Tibial nerve (tissue), 4 donors: ENCODE measurements around the gene TYMP. TPM values are rescaled to one million over a fixed set of nuclear protein-coding genes. Genes with fewer than 3 reads are reported as not detected.

Experiments
- DNase-seq, 2 donors: peaks; one replicate each; pipeline ENCODE4 v3.0.0-alpha.2; 2019; ENCODE audit warnings: low spot score in 2 of 2
- H3K27ac ChIP-seq, 4 donors: fragments of 200-600 bp; sonication (generic) in 3 of 4; one replicate each; pipeline ENCODE4 v1.5.1; 2017 to 2019; ENCODE audit warnings: mild to moderate bottlenecking in 1 of 4
- H3K27me3 ChIP-seq, 2 donors: fragments of 200-600 bp; sonication (generic) in 1 of 2; one replicate each; pipeline versions ENCODE4 v1.5.1 to v1.6.0; 2017 to 2019
- H3K36me3 ChIP-seq, 3 donors: fragments of 200-600 bp; sonication (generic); one replicate each; pipeline ENCODE4 v1.5.1; 2018 to 2019
- H3K4me1 ChIP-seq, 4 donors: fragments of 200-600 bp; sonication (generic) in 3 of 4; one replicate each; pipeline ENCODE4 v1.5.1; 2017 to 2019
- H3K4me3 ChIP-seq, 4 donors: fragments of 200-600 bp; sonication (generic) in 3 of 4; one replicate each; pipeline ENCODE4 v1.5.1; 2017 to 2019; ENCODE audit warnings: mild to moderate bottlenecking in 1 of 4, moderate library complexity in 1 of 4
- H3K9me3 ChIP-seq, 4 donors: fragments of 200-600 bp; sonication (generic) in 3 of 4; one replicate each; pipeline ENCODE4 v1.5.1; 2017 to 2019
- EP300 ChIP-seq, 2 donors: sonication (generic); formaldehyde crosslinking; IDR thresholded peaks; one replicate each; pipeline ENCODE4 v1.6.1; 2017; ENCODE audit warnings: antibody characterized with exemption in 2 of 2, mild to moderate bottlenecking in 1 of 2
- POLR2A ChIP-seq, 2 donors: fragments of 450-650 bp; IDR thresholded peaks; one replicate each; pipeline ENCODE4 v1.6.1; 2017; ENCODE audit warnings: antibody characterized with exemption in 2 of 2, mild to moderate bottlenecking in 2 of 2, moderate library complexity in 2 of 2
- WGBS, 2 donors: methylation state at CpG; one replicate each; pipeline ENCODE4 v1.1.5; 2018; 5-methylcytosine and 5-hydroxymethylcytosine counted together
- total RNA-seq, 4 donors: library from RNA; depleted of rRNA; stranded (reverse); fragments of >200 nt; gene quantifications; one replicate each; pipeline ENCODE4 v1.1.0, GENCODE V29; 2016
- TF ChIP-seq, protein P1 (sequence below), 5 experiments: fragments of 200-600 bp in 3 of 5; fragments of 450-650 bp in 2 of 5; sonication (generic) in 3 of 5; IDR thresholded peaks; one replicate each; pipeline ENCODE4 v1.5.1; 2016 to 2019; ENCODE audit warnings: antibody characterized with exemption in 5 of 5, mild to moderate bottlenecking in 3 of 5, moderate library complexity in 2 of 5

The TYMP gene
- total RNA-seq, 4 donors from 2014 or later: 33.1 to 239 (median 60.3) TPM

DNA sequence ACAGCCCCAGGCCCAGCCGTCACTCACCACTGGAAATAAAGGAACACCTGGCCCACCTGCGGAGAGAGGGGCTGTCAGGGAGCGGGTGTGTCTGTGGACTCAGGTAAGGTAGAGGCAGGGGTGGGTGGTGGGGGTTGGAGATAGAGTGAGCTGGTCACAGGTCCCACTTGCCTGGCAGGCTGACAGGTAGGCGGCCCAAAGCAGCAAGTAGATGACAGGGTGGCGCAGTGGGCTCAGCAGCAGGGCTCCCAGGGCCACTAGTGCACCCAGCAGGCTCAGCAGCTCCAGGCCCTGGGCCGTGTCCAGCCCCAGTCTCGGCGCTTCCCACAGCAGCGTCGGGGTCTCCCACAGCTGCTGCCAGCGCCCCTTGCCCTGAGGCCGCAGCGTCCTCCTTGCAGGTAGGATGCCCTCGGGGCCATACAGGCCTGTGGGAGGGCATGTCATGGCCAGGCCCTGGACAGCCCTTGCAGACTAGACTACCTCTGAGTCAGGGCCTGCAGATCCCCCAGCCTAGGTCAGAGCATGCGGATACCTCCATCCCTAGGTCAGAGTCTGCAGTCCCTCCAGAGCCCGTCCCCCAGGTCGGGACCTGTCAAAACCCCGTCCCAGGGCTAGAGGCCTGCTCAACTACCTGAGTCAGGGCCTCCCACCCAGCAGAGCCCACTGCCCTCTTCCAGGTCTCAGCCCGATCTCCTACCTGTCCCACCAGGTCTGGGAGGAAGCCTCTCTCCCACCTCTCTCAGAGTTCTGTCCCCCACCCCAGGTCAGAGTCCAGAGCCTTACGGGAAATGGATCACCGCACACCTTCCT is 23.0 kb downstream of the TYMP start:
- TF ChIP-seq EP300 (IDR thresholded peaks at IDR 0.05) (no peak), POLR2A (IDR thresholded peaks at IDR 0.05) (no peak)
- TF ChIP-seq, protein P1, sequence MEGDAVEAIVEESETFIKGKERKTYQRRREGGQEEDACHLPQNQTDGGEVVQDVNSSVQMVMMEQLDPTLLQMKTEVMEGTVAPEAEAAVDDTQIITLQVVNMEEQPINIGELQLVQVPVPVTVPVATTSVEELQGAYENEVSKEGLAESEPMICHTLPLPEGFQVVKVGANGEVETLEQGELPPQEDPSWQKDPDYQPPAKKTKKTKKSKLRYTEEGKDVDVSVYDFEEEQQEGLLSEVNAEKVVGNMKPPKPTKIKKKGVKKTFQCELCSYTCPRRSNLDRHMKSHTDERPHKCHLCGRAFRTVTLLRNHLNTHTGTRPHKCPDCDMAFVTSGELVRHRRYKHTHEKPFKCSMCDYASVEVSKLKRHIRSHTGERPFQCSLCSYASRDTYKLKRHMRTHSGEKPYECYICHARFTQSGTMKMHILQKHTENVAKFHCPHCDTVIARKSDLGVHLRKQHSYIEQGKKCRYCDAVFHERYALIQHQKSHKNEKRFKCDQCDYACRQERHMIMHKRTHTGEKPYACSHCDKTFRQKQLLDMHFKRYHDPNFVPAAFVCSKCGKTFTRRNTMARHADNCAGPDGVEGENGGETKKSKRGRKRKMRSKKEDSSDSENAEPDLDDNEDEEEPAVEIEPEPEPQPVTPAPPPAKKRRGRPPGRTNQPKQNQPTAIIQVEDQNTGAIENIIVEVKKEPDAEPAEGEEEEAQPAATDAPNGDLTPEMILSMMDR (IDR thresholded peaks at IDR 0.05): no peak
- Histone ChIP-seq H3K4me1 (peaks cover 0 to 35% (median 16%) of the 10 kb centered on the region in 4 donors), H3K9me3 (no peaks in the 10 kb centered on the region), H3K36me3 (peaks cover 3 to 41% (median 21%) of the 10 kb centered on the region in 3 donors), H3K4me3 (peak overlapping the region; percentile 90 to 100 (median 96)), H3K27ac (peak overlapping the region; percentile 83 to 93 (median 91)), H3K27me3 (no peaks in the 10 kb centered on the region)
- 22 to 28% methylated on average over 10 to 12 of the region's 21 CpGs for WGBS, 2 donors
- DNase-seq: no peak

DNA sequence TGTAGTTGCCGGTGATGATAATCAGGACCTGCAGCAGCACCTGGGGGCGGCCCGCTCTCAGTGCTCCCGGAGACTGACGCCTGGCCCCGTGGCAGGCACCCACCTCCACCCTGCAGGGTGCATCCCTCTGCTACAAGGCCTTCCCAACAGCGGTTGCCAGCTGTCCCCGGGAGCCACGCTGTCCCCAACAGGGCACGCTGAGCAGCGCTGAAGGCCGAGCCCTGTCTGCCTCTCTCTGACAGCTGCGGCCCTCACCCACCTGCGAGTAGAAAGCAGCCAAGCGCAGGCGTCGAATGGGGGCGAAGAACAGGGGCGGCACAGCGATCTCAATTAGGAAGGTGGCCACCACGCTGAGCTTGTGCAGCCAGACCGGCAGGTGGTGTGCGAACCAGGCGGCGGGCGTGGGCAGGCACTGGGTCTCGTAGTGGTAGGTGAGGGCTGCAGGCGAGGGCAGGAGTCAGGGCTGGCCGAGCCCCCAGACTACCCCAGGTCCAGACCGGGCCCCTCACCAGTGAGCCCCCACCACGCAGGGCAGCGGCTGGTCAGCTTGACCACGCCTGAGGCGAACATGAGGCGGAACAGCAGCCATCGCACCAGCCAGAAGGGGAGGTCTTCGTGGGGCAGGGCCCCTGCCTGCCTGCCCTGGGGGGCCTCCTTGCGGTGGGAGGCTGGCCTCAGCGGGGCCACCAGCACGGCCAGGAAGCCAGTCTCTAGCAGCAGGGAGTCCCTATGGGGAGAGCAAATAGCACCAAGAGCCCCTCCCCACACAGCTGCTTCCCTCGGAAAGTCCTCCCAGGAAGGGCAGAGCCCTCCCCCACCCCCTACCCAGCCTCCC is 23.8 kb downstream of the TYMP start:
- Histone ChIP-seq H3K27ac (peak overlapping the region in 1 of 4 donors; percentile 91), H3K36me3 (peaks cover 3 to 41% (median 21%) of the 10 kb centered on the region in 3 donors), H3K4me1 (peaks cover 0 to 35% (median 16%) of the 10 kb centered on the region in 4 donors), H3K9me3 (no peaks in the 10 kb centered on the region), H3K27me3 (no peaks in the 10 kb centered on the region), H3K4me3 (peak overlapping the region in 3 of 4 donors; percentile 90 to 100 (median 96))
- no peak for DNase-seq
- TF ChIP-seq, protein P1 (IDR thresholded peaks at IDR 0.05): no peak
- TF ChIP-seq EP300 (IDR thresholded peaks at IDR 0.05): no peak
- no peak for TF ChIP-seq POLR2A (IDR thresholded peaks at IDR 0.05)
- 85 to 86% methylated on average over 30 to 34 of the region's 41 CpGs for WGBS, 2 donors

DNA sequence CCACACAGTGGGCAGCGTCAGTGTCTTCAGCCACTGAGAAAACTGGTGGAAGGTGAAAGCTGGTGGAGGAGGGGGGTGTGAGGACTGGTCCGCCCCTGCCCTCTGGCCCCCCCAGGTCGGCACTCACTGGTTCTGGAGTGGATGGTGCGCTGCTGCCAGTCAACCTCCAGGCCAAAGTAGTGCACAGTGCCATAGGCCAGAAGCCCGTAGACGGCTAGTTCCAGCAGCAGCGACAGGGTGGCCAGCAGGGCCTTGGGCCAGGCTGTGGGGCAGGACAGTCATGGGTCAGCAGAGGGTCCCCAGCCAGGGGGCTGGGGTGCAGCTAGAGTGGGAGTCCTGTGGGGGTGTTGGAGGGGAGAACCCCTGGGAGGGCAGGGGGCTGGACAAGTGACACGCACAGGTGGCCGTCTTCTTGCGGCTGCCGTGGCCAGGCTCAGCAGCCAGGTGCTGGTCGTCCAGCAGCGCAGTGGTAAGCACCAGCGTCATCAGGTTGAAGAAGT is 24.5 kb downstream of the TYMP start:
- 85 to 86% methylated on average over 7 to 13 of the region's 14 CpGs for WGBS, 2 donors
- DNase-seq: no peak
- TF ChIP-seq, protein P1 (IDR thresholded peaks at IDR 0.05): no peak
- no peak for TF ChIP-seq POLR2A (IDR thresholded peaks at IDR 0.05)
- no peak for TF ChIP-seq EP300 (IDR thresholded peaks at IDR 0.05)

DNA sequence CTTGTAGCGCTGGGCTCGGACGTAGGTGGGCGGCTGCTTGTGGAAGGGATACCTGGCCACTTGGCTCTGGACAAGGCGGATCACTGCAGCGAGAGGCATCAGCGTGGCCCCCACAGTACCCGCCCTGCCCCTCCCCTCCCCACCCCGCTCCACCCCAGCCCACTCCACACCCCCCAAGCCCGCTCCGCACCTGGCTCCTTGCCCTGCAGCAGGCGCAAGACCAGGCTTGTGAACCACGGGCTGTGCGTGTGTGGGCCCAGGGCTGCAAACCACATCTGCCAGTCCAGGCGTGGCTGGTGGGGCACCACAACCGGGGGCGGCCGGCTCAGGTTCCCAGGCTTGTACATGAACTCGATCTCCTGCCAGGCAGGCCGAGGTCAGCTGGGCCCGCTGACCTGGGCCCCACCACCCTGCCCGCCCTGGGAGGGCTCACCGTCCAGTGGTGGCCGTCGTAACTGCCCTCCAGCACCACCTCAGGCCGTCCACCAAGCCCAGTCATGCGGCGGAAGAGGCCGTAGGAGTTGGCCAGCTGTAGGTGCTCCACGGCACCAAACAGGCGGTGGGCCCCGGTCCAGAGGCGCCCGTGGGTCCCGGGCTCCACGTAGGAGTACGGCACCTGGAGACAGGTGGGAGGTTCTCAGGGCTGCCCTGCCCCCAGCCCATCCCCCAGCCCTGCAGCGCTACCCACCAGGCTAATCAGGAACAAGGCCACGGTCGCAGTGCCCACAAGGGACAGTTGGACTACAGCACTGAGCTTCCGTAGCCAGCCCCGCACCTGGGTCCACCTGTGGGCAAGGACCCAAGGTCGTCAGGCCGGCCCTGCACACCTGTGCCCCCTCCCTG is 25.2 kb downstream of the TYMP start:
- 92 to 95% methylated on average over 12 to 29 of the region's 44 CpGs for WGBS, 2 donors
- no peak overlapping the region for H3K4me3 ChIP-seq
- peaks cover 0 to 31% (median 16%) of the 10 kb centered on the region in 4 donors for H3K4me1 ChIP-seq
- no peaks in the 10 kb centered on the region for H3K9me3 ChIP-seq
- H3K27ac ChIP-seq: no peak overlapping the region
- no peak for DNase-seq
- TF ChIP-seq, protein P1 (IDR thresholded peaks at IDR 0.05): no peak
- TF ChIP-seq EP300 (IDR thresholded peaks at IDR 0.05) (no peak), POLR2A (IDR thresholded peaks at IDR 0.05) (no peak)
- no peaks in the 10 kb centered on the region for H3K27me3 ChIP-seq
- peaks cover 3 to 41% (median 21%) of the 10 kb centered on the region in 3 donors for H3K36me3 ChIP-seq

More for the DNA sequence above, 24.5 kb downstream of the TYMP start:
- Histone ChIP-seq H3K4me1 (peaks cover 0 to 35% (median 16%) of the 10 kb centered on the region in 4 donors), H3K27ac (no peak overlapping the region), H3K9me3 (no peaks in the 10 kb centered on the region), H3K4me3 (no peak overlapping the region), H3K27me3 (no peaks in the 10 kb centered on the region), H3K36me3 (peaks cover 3 to 41% (median 21%) of the 10 kb centered on the region in 3 donors)
